ENCODE data around the gene DCBLD2.

The DCBLD2 gene

DNA sequence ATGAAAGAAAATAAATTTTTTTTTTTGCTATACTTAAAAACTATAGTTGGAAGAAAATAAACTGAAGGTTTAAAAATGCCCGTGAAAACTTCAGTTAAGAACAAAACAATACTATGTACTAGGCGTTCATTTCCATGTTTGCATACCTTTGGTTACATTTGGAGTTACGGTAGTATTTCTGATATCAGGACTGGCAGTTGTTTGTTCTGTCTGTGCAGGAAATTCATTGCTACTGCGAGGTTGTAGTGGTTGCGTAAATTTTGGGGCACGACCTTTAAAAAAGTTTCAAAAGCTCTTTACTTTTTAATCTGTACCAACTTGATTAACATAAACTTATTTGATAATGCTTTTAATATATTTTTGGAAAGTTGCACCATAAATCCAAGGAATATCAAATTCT lies 90.4 kb downstream of the DCBLD2 start:
- DNase-seq (ENCODE audit: insufficient read length, low spot score), result no peak
- TF ChIP-seq, protein P1, sequence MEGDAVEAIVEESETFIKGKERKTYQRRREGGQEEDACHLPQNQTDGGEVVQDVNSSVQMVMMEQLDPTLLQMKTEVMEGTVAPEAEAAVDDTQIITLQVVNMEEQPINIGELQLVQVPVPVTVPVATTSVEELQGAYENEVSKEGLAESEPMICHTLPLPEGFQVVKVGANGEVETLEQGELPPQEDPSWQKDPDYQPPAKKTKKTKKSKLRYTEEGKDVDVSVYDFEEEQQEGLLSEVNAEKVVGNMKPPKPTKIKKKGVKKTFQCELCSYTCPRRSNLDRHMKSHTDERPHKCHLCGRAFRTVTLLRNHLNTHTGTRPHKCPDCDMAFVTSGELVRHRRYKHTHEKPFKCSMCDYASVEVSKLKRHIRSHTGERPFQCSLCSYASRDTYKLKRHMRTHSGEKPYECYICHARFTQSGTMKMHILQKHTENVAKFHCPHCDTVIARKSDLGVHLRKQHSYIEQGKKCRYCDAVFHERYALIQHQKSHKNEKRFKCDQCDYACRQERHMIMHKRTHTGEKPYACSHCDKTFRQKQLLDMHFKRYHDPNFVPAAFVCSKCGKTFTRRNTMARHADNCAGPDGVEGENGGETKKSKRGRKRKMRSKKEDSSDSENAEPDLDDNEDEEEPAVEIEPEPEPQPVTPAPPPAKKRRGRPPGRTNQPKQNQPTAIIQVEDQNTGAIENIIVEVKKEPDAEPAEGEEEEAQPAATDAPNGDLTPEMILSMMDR (IDR thresholded peaks at IDR 0.05; ENCODE audit: insufficient read depth, missing control alignments), result no peak
- FAIRE-seq, result no peak

DNA sequence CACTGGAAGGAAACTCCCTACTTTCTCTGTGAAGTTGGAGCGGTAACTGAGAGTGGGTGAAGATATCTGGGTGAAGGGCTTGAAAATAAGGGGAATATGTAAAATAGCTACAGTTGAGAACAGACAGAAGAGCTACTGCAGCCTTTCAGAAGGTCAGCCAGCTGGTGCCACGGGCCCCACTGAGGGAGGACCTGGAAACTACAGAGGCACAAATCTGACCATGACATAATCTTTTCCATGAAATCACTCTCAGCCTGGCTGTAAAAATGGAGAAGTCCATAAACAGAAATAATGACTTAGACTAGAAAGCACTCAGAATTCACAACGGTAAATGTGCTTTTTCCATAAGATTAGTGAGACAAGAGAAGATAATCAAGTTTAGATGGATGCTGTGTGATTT lies 91.9 kb downstream of the DCBLD2 start:
- TF ChIP-seq, protein P1 (IDR thresholded peaks at IDR 0.05; ENCODE audit: insufficient read depth, missing control alignments), result no peak
- DNase-seq (ENCODE audit: insufficient read length, low spot score) (no peak), FAIRE-seq (no peak)

DNA sequence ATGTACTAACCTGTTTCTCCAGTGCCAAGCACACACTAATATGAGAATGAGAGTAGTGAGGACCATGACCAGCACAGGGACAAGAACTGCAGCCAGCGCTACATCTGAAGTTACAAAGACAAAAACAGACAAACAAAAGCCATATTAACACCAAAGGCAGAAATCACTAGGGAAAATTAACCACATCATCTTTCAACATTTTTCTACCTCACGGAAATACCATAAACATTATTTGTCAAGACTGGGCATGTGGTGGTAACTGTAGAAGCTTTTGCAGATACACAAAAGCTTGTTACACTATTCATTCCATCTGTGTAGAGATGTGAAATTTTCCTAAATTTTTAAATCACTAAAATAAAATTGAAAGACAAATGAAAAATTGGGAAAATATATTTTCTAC lies 93.4 kb downstream of the DCBLD2 start:
- FAIRE-seq (no peak), DNase-seq (ENCODE audit: insufficient read length, low spot score) (no peak)
- TF ChIP-seq, protein P1 (IDR thresholded peaks at IDR 0.05; ENCODE audit: insufficient read depth, missing control alignments), result no peak

DNA sequence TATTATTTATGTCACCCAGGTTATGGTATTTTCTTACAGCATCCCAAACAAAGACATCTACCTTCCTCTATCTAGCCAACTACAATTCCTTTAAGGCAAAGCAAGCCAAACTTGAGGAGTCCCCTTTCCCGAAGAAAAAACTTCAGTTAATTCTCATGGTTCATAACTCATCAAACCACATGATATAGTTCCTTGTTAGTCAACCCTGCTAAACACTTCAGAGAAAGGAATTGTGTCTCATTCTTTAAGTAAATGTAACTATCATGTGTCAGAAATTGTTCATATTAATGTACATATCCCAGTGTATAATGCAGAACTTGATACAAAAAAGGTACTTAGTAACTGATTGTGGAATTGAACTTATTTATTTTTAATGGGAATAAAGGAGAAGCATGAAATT lies 93.9 kb downstream of the DCBLD2 start:
- DNase-seq (ENCODE audit: insufficient read length, low spot score) (no peak), FAIRE-seq (no peak)

DNA sequence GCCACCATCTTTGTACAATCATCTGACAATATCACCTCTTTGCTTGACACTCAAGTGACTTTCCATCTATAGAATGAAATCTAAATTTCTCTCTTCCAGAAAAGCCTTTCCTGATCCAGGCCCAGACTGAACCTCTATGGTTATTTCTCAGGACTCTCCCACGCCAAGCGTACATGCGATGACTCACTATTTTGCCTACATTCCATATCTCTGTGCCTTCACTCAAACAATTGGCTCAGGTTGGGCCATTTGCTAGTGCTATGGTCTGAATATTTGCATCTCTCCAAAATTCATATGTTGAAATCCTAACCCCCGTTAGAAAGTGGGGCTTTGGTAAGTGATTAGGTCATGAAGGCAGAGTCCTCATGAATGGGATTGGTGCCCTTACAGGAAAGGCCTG lies 94.5 kb downstream of the DCBLD2 start:
- TF ChIP-seq, protein P1 (IDR thresholded peaks at IDR 0.05; ENCODE audit: insufficient read depth, missing control alignments), result no peak
- FAIRE-seq (no peak), DNase-seq (ENCODE audit: insufficient read length, low spot score) (no peak)

More for the DNA sequence above, 93.9 kb downstream of the DCBLD2 start:
- TF ChIP-seq, protein P1 (IDR thresholded peaks at IDR 0.05; ENCODE audit: insufficient read depth, missing control alignments), result no peak

DNA sequence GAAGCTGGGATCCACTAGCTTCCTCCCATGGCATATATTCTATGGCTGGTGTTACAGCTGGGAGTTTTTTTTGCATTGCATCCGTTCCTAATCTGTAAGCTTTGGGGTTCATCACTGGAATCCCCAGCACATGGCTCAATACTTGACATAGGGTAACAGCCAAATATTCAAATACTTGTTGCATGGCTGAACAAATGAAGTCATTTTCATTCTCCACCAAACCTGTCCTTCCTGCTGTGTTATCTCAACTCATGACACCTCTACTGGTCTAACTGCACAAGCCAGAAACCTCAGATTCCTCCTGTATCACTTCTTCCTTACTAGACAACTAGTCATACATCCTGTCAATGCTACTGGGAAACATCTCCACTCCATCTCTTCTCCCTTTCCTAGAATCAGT lies 95.0 kb downstream of the DCBLD2 start:
- no peak for FAIRE-seq

DNA sequence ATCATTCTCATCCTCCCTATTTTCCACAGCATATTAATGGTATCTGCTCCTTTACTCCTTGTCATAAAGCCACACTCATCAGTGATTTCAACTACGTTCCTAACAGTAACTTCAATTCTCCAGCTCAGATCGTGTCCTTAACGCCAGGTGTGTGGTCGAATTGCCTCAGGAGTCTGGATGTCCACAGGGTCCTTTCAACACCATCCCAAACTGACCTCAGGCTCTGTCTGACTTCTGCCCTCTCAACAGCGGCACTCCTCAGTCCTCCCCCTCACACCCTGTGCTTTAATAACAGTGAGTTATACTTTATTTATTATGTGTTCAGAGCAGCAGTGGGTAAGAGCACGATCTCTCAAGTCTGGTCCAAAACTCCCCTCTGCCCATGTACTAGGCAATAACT lies 95.9 kb downstream of the DCBLD2 start:
- no peak for FAIRE-seq
- TF ChIP-seq, protein P1 (IDR thresholded peaks at IDR 0.05; ENCODE audit: insufficient read depth, missing control alignments), result no peak
- no peak for DNase-seq (ENCODE audit: insufficient read length, low spot score)

More for the DNA sequence above, 95.0 kb downstream of the DCBLD2 start:
- DNase-seq (ENCODE audit: insufficient read length, low spot score), result no peak
- TF ChIP-seq, protein P1 (IDR thresholded peaks at IDR 0.05; ENCODE audit: insufficient read depth, missing control alignments), result no peak
